GM23248 (cell line): ENCODE data around the gene ITGAV. TPM values are rescaled to one million over a fixed set of nuclear protein-coding genes. Genes with fewer than 3 reads are reported as not detected.
A peak's percentile ranks its signal among the peaks of the same experiment; 100 is the strongest.

ENCODE experiments used
- DNase-seq: peaks from one replicate; pipeline ENCODE4 v3.0.0-alpha.2; 2015
- H2AFZ ChIP-seq: fragments of 200-600 bp; sonication (generic); 2 replicates; pipeline ENCODE4 v1.6.1; 2016; ENCODE audit warnings: antibody characterized with exemption
- H3F3A ChIP-seq: fragments of 200-600 bp; sonication (generic); 2 replicates; pipeline ENCODE4 v1.6.1; 2016; ENCODE audit warnings: mild to moderate bottlenecking, antibody characterized with exemption, mixed run types; ENCODE audit not compliant: insufficient read depth
- H3K27ac ChIP-seq: fragments of 200-600 bp; sonication (generic); 2 replicates; pipeline ENCODE4 v1.5.1; 2016; ENCODE audit warnings: mild to moderate bottlenecking
- H3K27me3 ChIP-seq: fragments of 200-600 bp; sonication (generic); replicated peaks from 2 replicates; pipeline ENCODE4 v1.6.1; 2016; ENCODE audit warnings: mild to moderate bottlenecking; ENCODE audit not compliant: insufficient read depth
- H3K36me3 ChIP-seq: fragments of 200-600 bp; sonication (generic); 2 replicates; pipeline ENCODE4 v1.6.1; 2016; ENCODE audit warnings: low read depth, mild to moderate bottlenecking
- H3K4me1 ChIP-seq: fragments of 200-600 bp; sonication (generic); 2 replicates; pipeline ENCODE4 v1.6.1; 2016; ENCODE audit warnings: mild to moderate bottlenecking; ENCODE audit not compliant: insufficient read depth
- H3K4me2 ChIP-seq: fragments of 200-600 bp; sonication (generic); one replicate; pipeline ENCODE4 v1.6.1; 2016; ENCODE audit warnings: mild to moderate bottlenecking; ENCODE audit not compliant: unreplicated experiment
- H3K4me3 ChIP-seq: fragments of 200-600 bp; sonication (generic); 2 replicates; pipeline ENCODE4 v1.5.1; 2016; ENCODE audit warnings: mild to moderate bottlenecking
- H3K79me2 ChIP-seq: fragments of 200-600 bp; sonication (generic); 2 replicates; pipeline ENCODE4 v1.6.1; 2016; ENCODE audit warnings: mild to moderate bottlenecking; ENCODE audit not compliant: insufficient read depth
- H3K9ac ChIP-seq: fragments of 200-600 bp; sonication (generic); 2 replicates; pipeline ENCODE4 v1.6.1; 2016; ENCODE audit warnings: mild to moderate bottlenecking
- H3K9me2 ChIP-seq: fragments of 200-600 bp; sonication (generic); 2 replicates; pipeline ENCODE4 v1.6.1; 2016; ENCODE audit warnings: mixed run types, mild to moderate bottlenecking, moderate library complexity; ENCODE audit not compliant: insufficient read depth
- H3K9me3 ChIP-seq: fragments of 200-600 bp; sonication (generic); one replicate; pipeline ENCODE4 v1.6.1; 2017; ENCODE audit warnings: low read depth
- H4K20me1 ChIP-seq: fragments of 200-600 bp; sonication (generic); 2 replicates; pipeline ENCODE4 v1.6.0; 2016; ENCODE audit not compliant: insufficient read depth
- EZH2 ChIP-seq: fragments of 200-600 bp; sonication (generic); IDR thresholded peaks from 2 replicates; pipeline ENCODE4 v1.6.1; 2018; ENCODE audit warnings: antibody characterized with exemption, mild to moderate bottlenecking; ENCODE audit not compliant: insufficient read depth, poor library complexity, severe bottlenecking
- EZH2phosphoT487 ChIP-seq: fragments of 200-600 bp; sonication (generic); IDR thresholded peaks from 2 replicates; pipeline ENCODE4 v1.6.1; 2018; ENCODE audit warnings: antibody characterized with exemption, moderate library complexity, mild to moderate bottlenecking, low read depth; ENCODE audit not compliant: insufficient read depth
- WGBS, 2 experiments: methylation state at CpG; one replicate each; pipeline ENCODE4 v1.1.6; 2015 to 2017; ENCODE audit warnings: low lambda C conversion rate in 2 of 2, low coverage in 1 of 2; ENCODE audit errors: missing lambda C conversion rate in 2 of 2; 5-methylcytosine and 5-hydroxymethylcytosine counted together
- in situ Hi-C: fragments of 300-500 bp; cut with MboI; formaldehyde crosslinking; loops from 2 replicates; pipeline ENCODE4 v1.15.0; 2020
- polyA plus RNA-seq: library from polyadenylated mRNA; unstranded; fragments of >200 nt; fragmentation: Nextera tagmentation; extraction: Ambion mirVana; gene quantifications from 2 replicates; pipeline ENCODE4 v1.2.1, GENCODE V29; 2016
- total RNA-seq: library from RNA; depleted of rRNA; stranded (reverse); fragments of >200 nt; shearing (Covaris generic); gene quantifications from 2 replicates; pipeline ENCODE4 v1.2.3, GENCODE V29; 2014

The ITGAV gene
- total and polyA plus RNA-seq, 2 experiments from 2014 or later = 61.9 to 250 TPM

DNA sequence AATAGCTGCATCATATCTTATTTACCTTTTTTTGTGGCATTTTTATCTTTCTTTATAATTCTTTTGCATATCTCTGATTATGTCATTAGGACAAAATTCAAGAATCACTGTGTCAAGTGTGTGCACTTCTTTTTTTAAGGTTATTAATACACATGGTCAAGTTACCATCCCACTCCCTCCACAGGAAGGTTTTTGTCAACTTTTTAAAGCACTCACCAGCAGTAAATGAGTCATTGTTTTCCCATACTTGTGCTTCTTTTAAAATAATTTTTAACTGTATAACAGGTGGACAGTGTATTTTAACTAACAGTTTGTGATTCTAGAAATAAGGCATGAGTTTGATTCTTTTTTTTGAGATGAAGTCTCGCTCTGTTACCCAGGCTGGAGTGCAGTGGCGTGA, 58.3 kb downstream of the ITGAV start:
- H2AFZ ChIP-seq = no peak overlapping the region
- no peak for TF ChIP-seq EZH2
- no peak for TF ChIP-seq EZH2phosphoT487
- H3K27ac ChIP-seq = no peak overlapping the region
- no peaks in the 10 kb centered on the region for H3K27me3 ChIP-seq
- H3K4me2 ChIP-seq = no peak overlapping the region
- H4K20me1 ChIP-seq = no peaks in the 10 kb centered on the region
- H3K36me3 ChIP-seq = peaks cover 17% of the 10 kb centered on the region; the same call in 1 of the 2 replicates
- H3K79me2 ChIP-seq = no peaks in the 10 kb centered on the region
- no peak overlapping the region for H3K4me3 ChIP-seq
- H3K9me3 ChIP-seq = no peaks in the 10 kb centered on the region
- no peaks in the 10 kb centered on the region for H3F3A ChIP-seq
- H3K9me2 ChIP-seq = no peaks in the 10 kb centered on the region
- no peaks in the 10 kb centered on the region for H3K4me1 ChIP-seq
- peak; percentile 12 for DNase-seq
- in situ Hi-C loops = loop anchor here (10.0 kb wide), 1 partner anchor 143 kb away; no protein-coding TSS in a partner anchor
- WGBS, 2 experiments = 98 to 100% methylated on average over 2 of the region's 2 CpGs
- H3K9ac ChIP-seq = no peak overlapping the region

DNA sequence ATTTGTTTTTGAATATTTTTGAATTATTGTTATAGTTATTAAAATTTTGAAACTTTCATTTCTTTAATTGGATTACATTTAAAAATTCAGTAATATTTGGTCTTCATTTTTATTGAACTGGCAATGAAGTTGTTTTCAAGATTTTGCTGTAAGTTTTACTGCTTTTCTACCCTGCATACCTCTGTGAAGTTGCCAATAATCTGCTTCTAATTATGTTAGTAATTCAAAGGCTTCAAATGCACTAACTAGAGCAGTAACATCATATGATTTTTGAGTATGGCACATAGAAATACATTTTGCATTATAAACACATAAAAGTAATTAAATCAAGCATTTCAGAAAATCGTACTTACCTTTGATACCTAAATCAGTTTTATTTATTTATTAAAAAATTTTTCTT, 63.7 kb downstream of the ITGAV start:
- no peaks in the 10 kb centered on the region for H3K9me3 ChIP-seq
- TF ChIP-seq EZH2phosphoT487 (no peak), EZH2 (no peak)
- 19 to 22% methylated on average over 1 of the region's 1 CpG for WGBS, 2 experiments
- H4K20me1 ChIP-seq = no peaks in the 10 kb centered on the region
- peak; percentile 9 for DNase-seq
- H3K9me2 ChIP-seq = no peaks in the 10 kb centered on the region
- no peaks in the 10 kb centered on the region for H3K4me1 ChIP-seq
- no peak overlapping the region for H2AFZ ChIP-seq
- no peaks in the 10 kb centered on the region for H3K27me3 ChIP-seq
- H3K4me2 ChIP-seq = no peak overlapping the region
- H3K9ac ChIP-seq = no peak overlapping the region
- H3K4me3 ChIP-seq = no peak overlapping the region
- in situ Hi-C loops = no loop called here
- H3K36me3 ChIP-seq = peaks cover 25% of the 10 kb centered on the region
- H3K27ac ChIP-seq = no peak overlapping the region
- H3F3A ChIP-seq = no peaks in the 10 kb centered on the region
- H3K79me2 ChIP-seq = no peaks in the 10 kb centered on the region

DNA sequence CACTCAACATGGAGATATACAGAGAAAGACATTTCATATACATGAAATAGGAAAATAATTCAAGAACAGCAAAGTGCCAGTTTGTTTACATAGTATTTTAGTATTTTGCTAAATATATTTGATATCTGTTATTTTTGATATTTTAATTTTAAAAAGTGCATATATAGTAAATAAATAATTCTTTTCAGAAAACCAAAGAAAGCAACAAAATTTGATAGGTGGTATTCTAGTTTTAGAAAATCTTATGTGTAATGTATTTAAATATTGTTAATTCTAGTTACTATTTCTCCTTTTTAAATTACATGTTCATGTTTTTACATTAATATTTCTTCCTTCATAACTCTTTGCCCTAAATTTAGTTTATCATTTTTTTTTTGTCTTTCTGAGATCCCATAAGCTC, 69.5 kb downstream of the ITGAV start:
- no peaks in the 10 kb centered on the region for H4K20me1 ChIP-seq
- no peak overlapping the region for H3K27ac ChIP-seq
- no peak overlapping the region for H2AFZ ChIP-seq
- H3K9me3 ChIP-seq = no peaks in the 10 kb centered on the region
- TF ChIP-seq EZH2 (no peak), EZH2phosphoT487 (no peak)
- H3K4me3 ChIP-seq = no peak overlapping the region
- in situ Hi-C loops = no loop called here
- H3K9me2 ChIP-seq = no peaks in the 10 kb centered on the region
- no peak overlapping the region for H3K4me2 ChIP-seq
- no peak for DNase-seq
- H3K9ac ChIP-seq = no peak overlapping the region
- no peaks in the 10 kb centered on the region for H3K27me3 ChIP-seq
- H3F3A ChIP-seq = no peaks in the 10 kb centered on the region
- no peaks in the 10 kb centered on the region for H3K4me1 ChIP-seq
- no peaks in the 10 kb centered on the region for H3K79me2 ChIP-seq
- peaks cover 35% of the 10 kb centered on the region for H3K36me3 ChIP-seq

DNA sequence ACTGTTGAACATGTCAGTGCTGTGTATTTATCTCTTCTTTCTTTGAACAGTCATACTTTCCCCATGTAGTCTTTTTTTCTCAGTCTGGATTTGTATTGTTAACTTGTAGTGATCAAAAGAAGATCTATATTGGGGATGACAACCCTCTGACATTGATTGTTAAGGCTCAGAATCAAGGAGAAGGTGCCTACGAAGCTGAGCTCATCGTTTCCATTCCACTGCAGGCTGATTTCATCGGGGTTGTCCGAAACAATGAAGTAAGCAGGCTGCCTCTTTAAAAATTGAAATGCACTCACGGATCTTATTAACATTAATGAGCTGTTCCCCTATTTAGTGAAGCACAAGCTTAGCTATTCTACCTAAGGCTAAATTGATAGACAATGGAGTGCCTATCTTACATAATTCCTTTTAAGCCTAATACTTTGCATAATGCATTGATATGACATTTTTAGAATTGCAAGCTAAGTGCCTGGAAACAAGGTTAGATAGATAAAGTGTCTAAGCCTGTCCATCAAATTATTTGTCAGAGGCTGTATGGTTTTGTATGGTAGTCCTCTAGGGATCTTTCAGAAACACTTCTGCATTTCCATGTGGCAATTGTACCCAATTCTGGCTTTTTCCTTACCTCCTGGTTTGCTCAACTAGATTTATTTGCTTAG, 74.7 kb downstream of the ITGAV start:
- Histone ChIP-seq H3K4me1 (no peaks in the 10 kb centered on the region), H3K9me3 (no peaks in the 10 kb centered on the region), H3K9me2 (no peaks in the 10 kb centered on the region), H3K79me2 (no peaks in the 10 kb centered on the region), H3K4me3 (no peak overlapping the region), H3K9ac (no peak overlapping the region), H3K27ac (no peak overlapping the region), H3K36me3 (peaks cover 38% of the 10 kb centered on the region), H2AFZ (no peak overlapping the region), H3K27me3 (no peaks in the 10 kb centered on the region), H3F3A (no peaks in the 10 kb centered on the region), H3K4me2 (no peak overlapping the region), H4K20me1 (no peaks in the 10 kb centered on the region)
- TF ChIP-seq EZH2 (no peak), EZH2phosphoT487 (no peak)
- DNase-seq = no peak
- WGBS, 2 experiments = 88 to 93% methylated on average over 5 of the region's 5 CpGs
- in situ Hi-C loops = no loop called here

DNA sequence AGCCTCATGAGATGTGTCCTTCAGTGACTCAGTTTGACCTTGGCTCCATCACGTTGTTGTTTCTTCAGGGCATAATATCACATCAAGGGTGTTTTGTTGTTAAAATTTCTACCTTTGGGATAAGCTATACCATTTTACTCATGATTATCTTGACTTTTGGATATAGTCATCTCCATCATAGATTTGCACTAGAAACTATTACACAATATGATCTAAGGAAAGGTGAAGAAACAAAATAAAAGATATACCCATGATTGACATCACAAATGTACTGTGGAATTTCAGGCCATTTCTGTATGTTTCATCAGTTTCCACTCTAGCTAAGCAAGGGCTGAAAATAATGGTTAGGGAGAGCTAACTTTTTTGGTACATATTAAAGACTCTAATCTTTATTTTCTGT, 79.3 kb downstream of the ITGAV start:
- 42 to 47% methylated on average over 1 of the region's 1 CpG for whole genome bisulfite sequencing, 2 experiments
- Histone ChIP-seq H3K4me1 (no peaks in the 10 kb centered on the region), H3K9me3 (no peaks in the 10 kb centered on the region)

More for the DNA sequence above, 79.3 kb downstream of the ITGAV start:
- Histone ChIP-seq H3K4me2 (no peak overlapping the region), H3K9me2 (no peaks in the 10 kb centered on the region), H3K27me3 (no peaks in the 10 kb centered on the region), H2AFZ (no peak overlapping the region), H3K9ac (no peak overlapping the region), H3K4me3 (no peak overlapping the region), H4K20me1 (no peaks in the 10 kb centered on the region), H3K27ac (no peak overlapping the region), H3K36me3 (peaks cover 71% of the 10 kb centered on the region), H3F3A (no peaks in the 10 kb centered on the region), H3K79me2 (no peaks in the 10 kb centered on the region)
- TF ChIP-seq EZH2phosphoT487 = no peak
- no peak for TF ChIP-seq EZH2
- in situ Hi-C loops = no loop called here
- no peak for DNase-seq
